ENCODE measurements around the gene THRAP3.

DNA sequence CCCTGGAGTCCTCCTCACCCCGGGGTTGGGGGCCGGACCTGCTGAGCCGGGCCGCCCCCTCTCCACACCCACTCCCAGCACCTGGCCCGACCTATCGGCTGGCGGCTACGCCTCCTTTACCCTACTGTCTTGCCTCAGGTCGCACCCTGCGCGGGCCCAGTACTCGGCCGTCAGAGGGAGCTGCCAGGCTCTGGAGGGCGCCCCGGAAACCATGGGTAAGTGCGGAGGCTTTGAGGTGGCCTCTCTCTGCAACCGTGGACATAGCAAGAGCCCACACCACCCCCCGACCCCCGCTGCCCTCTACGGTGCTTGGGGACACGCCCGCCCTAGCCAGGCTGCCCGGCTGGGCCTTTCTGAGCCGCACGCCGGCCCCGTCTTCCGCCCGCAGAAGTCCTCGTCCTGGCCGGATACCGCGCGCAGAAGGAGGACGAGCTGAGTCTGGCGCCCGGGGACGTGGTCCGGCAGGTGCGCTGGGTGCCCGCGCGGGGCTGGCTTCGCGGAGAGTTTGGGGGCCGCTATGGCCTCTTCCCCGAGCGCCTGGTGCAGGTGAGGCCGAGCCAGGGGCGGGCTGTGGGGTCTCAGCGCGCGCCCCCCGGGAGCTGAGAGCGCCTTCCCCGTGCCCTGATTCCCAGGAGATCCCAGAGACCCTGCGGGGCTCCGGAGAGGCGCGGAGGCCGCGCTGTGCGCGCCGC lies 82.1 kb downstream of the THRAP3 start, which contains the start of gene SH3D21:
- no peak for TF ChIP-seq RAD21 (IDR thresholded peaks at IDR 0.05 in 1 of 2, conservative IDR thresholded peaks at IDR 0.05 in 1 of 2; ENCODE audit: low read depth in 2 of 2, low read length in 2 of 2)
- TF ChIP-seq, protein P1, sequence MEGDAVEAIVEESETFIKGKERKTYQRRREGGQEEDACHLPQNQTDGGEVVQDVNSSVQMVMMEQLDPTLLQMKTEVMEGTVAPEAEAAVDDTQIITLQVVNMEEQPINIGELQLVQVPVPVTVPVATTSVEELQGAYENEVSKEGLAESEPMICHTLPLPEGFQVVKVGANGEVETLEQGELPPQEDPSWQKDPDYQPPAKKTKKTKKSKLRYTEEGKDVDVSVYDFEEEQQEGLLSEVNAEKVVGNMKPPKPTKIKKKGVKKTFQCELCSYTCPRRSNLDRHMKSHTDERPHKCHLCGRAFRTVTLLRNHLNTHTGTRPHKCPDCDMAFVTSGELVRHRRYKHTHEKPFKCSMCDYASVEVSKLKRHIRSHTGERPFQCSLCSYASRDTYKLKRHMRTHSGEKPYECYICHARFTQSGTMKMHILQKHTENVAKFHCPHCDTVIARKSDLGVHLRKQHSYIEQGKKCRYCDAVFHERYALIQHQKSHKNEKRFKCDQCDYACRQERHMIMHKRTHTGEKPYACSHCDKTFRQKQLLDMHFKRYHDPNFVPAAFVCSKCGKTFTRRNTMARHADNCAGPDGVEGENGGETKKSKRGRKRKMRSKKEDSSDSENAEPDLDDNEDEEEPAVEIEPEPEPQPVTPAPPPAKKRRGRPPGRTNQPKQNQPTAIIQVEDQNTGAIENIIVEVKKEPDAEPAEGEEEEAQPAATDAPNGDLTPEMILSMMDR (IDR thresholded peaks at IDR 0.05; ENCODE audit: control extremely low read depth in 1 of 3, insufficient read depth in 1 of 3, low read depth in 1 of 3, low read length in 3 of 3): peak in 1 of 3 experiments; percentile 9; a peak in 2 of 4 replicates
- TF ChIP-seq EZH2 (IDR thresholded peaks at IDR 0.05; ENCODE audit: low read depth, low read length, severe bottlenecking): no peak
- TF ChIP-seq YY1 (IDR thresholded peaks at IDR 0.05; ENCODE audit: low read depth, low read length): no peak
- TF ChIP-seq, protein P2, sequence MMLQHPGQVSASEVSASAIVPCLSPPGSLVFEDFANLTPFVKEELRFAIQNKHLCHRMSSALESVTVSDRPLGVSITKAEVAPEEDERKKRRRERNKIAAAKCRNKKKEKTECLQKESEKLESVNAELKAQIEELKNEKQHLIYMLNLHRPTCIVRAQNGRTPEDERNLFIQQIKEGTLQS (IDR thresholded peaks at IDR 0.05; ENCODE audit: insufficient read depth, low read depth, low read length): no peak
- no peak for TF ChIP-seq EP300 (IDR thresholded peaks at IDR 0.05; ENCODE audit: borderline replicate concordance in 1 of 2, low read depth in 2 of 2, low read length in 2 of 2)
- TF ChIP-seq, protein P3, sequence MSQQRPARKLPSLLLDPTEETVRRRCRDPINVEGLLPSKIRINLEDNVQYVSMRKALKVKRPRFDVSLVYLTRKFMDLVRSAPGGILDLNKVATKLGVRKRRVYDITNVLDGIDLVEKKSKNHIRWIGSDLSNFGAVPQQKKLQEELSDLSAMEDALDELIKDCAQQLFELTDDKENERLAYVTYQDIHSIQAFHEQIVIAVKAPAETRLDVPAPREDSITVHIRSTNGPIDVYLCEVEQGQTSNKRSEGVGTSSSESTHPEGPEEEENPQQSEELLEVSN (IDR thresholded peaks at IDR 0.05): peak; percentile 50; the same call in 1 of the 2 replicates
- TF ChIP-seq KDM1A (IDR thresholded peaks at IDR 0.05; ENCODE audit: borderline replicate concordance, low read length): no peak
- TF ChIP-seq POLR2A (IDR thresholded peaks at IDR 0.05; ENCODE audit: control extremely low read depth in 1 of 2, low read depth in 2 of 2, low read length in 2 of 2): peak in 1 of 2 experiments; percentile 68; a peak in 2 of 3 replicates
- TF ChIP-seq CBX8 (IDR thresholded peaks at IDR 0.05; ENCODE audit: borderline replicate concordance, low read depth, low read length): no peak

All from H1 (cell line).